GM13976 (cell line): ENCODE data around the gene XDH.

ENCODE experiments used
- DNase-seq: peaks from one replicate; pipeline ENCODE4 v3.0.0; 2012; ENCODE audit warnings: low spot score
- in situ Hi-C: fragments of 300-500 bp; cut with MboI; formaldehyde crosslinking; loops from one replicate; pipeline ENCODE4 v1.12.0; 2022; ENCODE audit warnings: low sequenced_read_pairs, mixed read lengths, inconsistent platforms; ENCODE audit not compliant: unreplicated experiment
- TF ChIP-seq, protein P1 (sequence below): IDR thresholded peaks from 2 replicates; pipeline ENCODE4 v1.5.1; 2012; ENCODE audit warnings: borderline replicate concordance, mild to moderate bottlenecking; ENCODE audit not compliant: insufficient read depth; ENCODE audit errors: extremely low read depth, missing control alignments, control extremely low read depth

Gene XDH

DNA sequence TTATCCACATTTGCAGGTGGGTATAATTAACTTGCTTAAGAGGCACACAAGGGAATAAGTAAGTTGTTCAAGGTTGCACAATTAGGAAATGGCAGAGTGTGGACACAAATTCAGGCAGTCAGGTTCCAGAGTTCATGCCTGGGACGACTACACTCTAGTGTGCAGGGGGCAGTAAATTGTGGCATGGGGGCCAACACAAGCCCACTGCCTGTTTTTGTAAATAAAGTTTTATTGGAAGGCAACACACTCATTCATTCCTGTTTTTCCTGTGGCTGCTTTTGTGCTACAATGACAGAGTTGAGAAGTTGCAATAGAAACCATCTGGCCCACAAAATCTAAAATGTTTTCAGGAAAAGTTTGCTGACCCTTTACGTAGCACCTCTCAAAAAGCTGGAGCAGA lies 41.4 kb downstream of the XDH start:
- TF ChIP-seq, protein P1, sequence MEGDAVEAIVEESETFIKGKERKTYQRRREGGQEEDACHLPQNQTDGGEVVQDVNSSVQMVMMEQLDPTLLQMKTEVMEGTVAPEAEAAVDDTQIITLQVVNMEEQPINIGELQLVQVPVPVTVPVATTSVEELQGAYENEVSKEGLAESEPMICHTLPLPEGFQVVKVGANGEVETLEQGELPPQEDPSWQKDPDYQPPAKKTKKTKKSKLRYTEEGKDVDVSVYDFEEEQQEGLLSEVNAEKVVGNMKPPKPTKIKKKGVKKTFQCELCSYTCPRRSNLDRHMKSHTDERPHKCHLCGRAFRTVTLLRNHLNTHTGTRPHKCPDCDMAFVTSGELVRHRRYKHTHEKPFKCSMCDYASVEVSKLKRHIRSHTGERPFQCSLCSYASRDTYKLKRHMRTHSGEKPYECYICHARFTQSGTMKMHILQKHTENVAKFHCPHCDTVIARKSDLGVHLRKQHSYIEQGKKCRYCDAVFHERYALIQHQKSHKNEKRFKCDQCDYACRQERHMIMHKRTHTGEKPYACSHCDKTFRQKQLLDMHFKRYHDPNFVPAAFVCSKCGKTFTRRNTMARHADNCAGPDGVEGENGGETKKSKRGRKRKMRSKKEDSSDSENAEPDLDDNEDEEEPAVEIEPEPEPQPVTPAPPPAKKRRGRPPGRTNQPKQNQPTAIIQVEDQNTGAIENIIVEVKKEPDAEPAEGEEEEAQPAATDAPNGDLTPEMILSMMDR: no peak
- in situ Hi-C loops: no loop called here
- DNase-seq: no peak

DNA sequence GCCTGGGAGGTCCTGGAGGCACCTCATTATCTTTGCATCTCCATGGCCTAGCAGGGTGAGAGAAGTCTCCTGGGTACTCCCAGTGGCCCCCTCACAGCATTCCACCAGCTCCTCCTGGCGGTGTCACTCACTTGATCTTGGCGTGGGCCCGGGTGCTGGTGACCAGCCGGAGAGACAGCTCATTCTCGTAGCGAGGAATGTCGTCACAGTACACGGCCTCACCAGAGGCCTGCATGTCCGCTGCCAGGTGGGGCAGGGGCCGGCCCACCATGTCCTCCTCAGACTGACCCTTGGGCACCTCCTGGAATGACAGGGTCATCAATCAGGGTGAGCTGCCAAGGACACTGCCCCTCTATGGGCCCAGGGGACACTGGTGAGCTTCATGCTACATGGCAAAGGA lies 42.4 kb downstream of the XDH start:
- DNase-seq: no peak
- in situ Hi-C loops: no loop called here
- TF ChIP-seq, protein P1: no peak

DNA sequence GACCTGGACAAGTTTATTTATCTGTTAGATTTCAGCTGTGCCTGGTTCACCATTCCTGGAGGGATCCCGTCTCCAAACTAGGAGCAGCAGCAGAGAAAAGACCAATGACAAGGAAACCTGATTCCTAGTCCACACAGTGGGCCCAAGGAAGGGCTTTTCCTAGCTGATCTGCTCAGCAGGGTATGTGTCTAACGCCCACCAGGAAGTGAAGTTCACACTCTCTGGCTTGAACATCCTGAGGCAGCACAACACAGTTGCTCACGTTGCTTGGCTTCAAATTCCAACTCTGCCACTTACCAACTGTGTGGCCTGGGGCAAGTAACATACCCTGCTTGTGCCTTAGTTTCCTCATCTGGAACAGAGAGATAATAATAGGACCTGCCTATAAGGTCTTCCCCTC lies 42.9 kb downstream of the XDH start:
- in situ Hi-C loops: no loop called here
- TF ChIP-seq, protein P1: no peak

DNA sequence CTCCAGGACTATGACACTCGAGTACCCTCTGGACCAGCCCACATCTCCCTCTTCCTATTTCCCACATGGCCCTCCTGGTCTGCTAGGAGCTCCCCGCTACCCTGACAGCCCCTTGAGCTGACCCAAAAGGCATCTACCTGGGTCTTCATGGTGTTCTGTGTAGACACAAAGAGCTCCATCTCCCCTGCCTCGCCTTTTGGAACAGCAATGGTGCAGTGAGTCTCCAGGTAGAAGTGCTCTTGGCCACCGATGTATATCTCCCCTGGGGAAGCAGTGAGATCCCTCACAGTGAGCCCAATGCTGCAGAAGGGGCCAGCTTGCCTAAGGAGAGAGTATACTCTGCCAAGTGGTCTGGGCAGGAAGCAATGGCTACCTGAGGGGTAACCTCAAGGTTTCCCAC lies 47.8 kb downstream of the XDH start:
- in situ Hi-C loops: no loop called here
- no peak for DNase-seq
- TF ChIP-seq, protein P1: no peak

More for the DNA sequence above, 42.9 kb downstream of the XDH start:
- DNase-seq: no peak

DNA sequence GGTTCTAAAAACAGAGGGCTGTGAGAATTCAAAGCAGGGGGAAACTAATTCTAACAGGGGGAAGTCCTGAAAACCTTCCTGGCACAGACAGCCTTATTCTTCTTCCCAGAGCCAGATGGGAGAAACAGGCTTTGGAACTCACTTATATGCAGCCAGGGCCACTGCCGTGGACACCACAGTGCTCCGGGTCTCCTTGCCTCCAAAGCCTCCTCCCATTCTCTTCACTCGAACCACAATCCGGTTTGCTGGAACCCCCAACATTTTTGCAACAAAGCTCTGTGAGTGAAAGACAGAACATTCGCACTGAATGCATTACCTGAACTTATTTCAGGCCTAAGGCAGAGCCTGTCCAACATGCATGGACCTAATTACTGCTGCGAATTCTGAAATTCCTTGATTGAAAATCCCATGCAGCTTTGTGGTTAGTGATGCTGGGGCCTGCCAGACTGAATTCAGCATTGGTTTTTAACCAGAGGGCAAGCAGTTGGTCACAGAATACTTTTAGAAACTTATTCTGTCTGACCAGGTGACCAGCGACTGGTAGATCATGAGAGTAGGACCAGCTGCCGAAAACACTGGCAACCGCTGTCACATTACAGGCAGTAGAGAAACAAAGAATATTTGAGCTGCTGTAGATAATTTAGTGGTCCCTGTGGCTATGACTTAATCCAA lies 48.6 kb downstream of the XDH start:
- TF ChIP-seq, protein P1: no peak
- in situ Hi-C loops: no loop called here
- DNase-seq: no peak

DNA sequence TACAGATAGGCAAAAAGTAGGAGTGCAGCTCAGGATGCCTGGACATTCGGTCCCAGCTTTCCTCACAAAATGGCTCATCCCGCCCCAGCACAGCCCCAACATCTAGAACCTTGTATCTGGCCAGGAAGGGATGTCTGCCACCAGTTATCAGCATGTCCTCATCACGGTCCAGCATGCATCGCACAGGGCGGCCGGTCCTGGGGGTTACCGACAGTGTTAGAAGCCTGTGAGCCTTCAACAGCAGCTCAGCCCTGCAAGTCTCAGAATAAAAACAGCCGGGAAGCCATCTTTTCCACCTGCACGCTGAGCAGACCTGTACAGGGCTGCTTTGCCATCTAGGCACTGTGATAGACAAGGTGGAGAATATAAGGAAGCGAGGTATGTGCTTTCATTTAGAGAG lies 49.2 kb downstream of the XDH start:
- in situ Hi-C loops: no loop called here
- no peak for DNase-seq
- TF ChIP-seq, protein P1: no peak
